HEK293 (cell line): ENCODE results near the gene PANX2.

Source experiments
- BCL11B ChIP-seq: fragments of 450-650 bp; formaldehyde crosslinking; IDR thresholded peaks from 2 replicates; pipeline ENCODE4 v1.5.1; 2016; ENCODE audit warnings: low read depth, missing biosample characterization, missing genetic modification characterization
- CTCF ChIP-seq: fragments of 450-650 bp; formaldehyde crosslinking; IDR thresholded peaks from 2 replicates; pipeline ENCODE4 v1.5.1; 2016; ENCODE audit warnings: missing biosample characterization, missing genetic modification characterization
- KLF7 ChIP-seq: fragments of 450-650 bp; formaldehyde crosslinking; IDR thresholded peaks from 2 replicates; pipeline ENCODE4 v1.5.1; 2016; ENCODE audit warnings: missing biosample characterization, missing genetic modification characterization, borderline replicate concordance
- YY1 ChIP-seq: fragments of 450-650 bp; formaldehyde crosslinking; IDR thresholded peaks from 2 replicates; pipeline ENCODE4 v1.5.1; 2018; ENCODE audit warnings: missing biosample characterization, missing genetic modification characterization
- ZBTB1 ChIP-seq: fragments of 450-650 bp; formaldehyde crosslinking; IDR thresholded peaks from 2 replicates; pipeline ENCODE4 v1.5.1; 2016; ENCODE audit warnings: missing biosample characterization, missing genetic modification characterization
- ZBTB8A ChIP-seq: fragments of 450-650 bp; formaldehyde crosslinking; IDR thresholded peaks from 2 replicates; pipeline ENCODE4 v1.5.1; 2016; ENCODE audit warnings: missing biosample characterization, missing genetic modification characterization
- ZNF274 ChIP-seq, 2 experiments: fragments of 200-500 bp in 1 of 2; fragments of 450-650 bp in 1 of 2; sonication (Bioruptor generic) in 1 of 2; formaldehyde crosslinking in 1 of 2; IDR thresholded peaks; 2 replicates each; pipeline versions ENCODE4 v1.5.1 to v1.6.1; 2014 to 2016; ENCODE audit warnings: borderline replicate concordance in 1 of 2, inconsistent platforms in 1 of 2, low read length in 1 of 2, missing biosample characterization in 1 of 2, missing genetic modification characterization in 1 of 2
- ZNF302 ChIP-seq: fragments of 450-650 bp; formaldehyde crosslinking; IDR thresholded peaks from 2 replicates; pipeline ENCODE4 v1.5.1; 2016; ENCODE audit warnings: missing biosample characterization, missing genetic modification characterization, low read depth
- ZNF544 ChIP-seq: fragments of 450-650 bp; formaldehyde crosslinking; IDR thresholded peaks from 2 replicates; pipeline ENCODE4 v1.5.0; 2017; ENCODE audit warnings: missing biosample characterization, missing genetic modification characterization
- ZNF626 ChIP-seq: fragments of 450-650 bp; sonication (Bioruptor Pico); formaldehyde crosslinking; IDR thresholded peaks from 2 replicates; pipeline ENCODE4 v1.5.1; 2018; ENCODE audit warnings: missing biosample characterization, missing genetic modification characterization, inconsistent platforms
- ZNF660 ChIP-seq: fragments of 450-650 bp; IDR thresholded peaks from 2 replicates; pipeline ENCODE4 v1.5.1; 2018; ENCODE audit warnings: missing biosample characterization, mild to moderate bottlenecking, missing genetic modification characterization
- ZNF777 ChIP-seq: fragments of 450-650 bp; formaldehyde crosslinking; IDR thresholded peaks from 2 replicates; pipeline ENCODE4 v1.5.1; 2017; ENCODE audit warnings: missing biosample characterization, missing genetic modification characterization, borderline replicate concordance
- TF ChIP-seq, protein P1 (sequence below): fragments of 450-650 bp; formaldehyde crosslinking; IDR thresholded peaks from 2 replicates; pipeline ENCODE4 v1.5.1; 2017; ENCODE audit warnings: missing biosample characterization, missing genetic modification characterization

- TF ChIP-seq CTCF (tag by site-specific recombination) = no peak
- TF ChIP-seq ZNF274 (IDR thresholded peaks at IDR 0.05; ENCODE audit: low read length) = no peak
- TF ChIP-seq ZNF274 (tag by site-specific recombination; IDR thresholded peaks at IDR 0.05; ENCODE audit: borderline replicate concordance) = no peak
- TF ChIP-seq YY1 (tag by site-specific recombination) = no peak
- TF ChIP-seq, protein P1, sequence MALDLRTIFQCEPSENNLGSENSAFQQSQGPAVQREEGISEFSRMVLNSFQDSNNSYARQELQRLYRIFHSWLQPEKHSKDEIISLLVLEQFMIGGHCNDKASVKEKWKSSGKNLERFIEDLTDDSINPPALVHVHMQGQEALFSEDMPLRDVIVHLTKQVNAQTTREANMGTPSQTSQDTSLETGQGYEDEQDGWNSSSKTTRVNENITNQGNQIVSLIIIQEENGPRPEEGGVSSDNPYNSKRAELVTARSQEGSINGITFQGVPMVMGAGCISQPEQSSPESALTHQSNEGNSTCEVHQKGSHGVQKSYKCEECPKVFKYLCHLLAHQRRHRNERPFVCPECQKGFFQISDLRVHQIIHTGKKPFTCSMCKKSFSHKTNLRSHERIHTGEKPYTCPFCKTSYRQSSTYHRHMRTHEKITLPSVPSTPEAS (tag by site-specific recombination) = no peak
- TF ChIP-seq KLF7 = no peak
- TF ChIP-seq BCL11B (tag by site-specific recombination) = no peak
- TF ChIP-seq ZNF544 (tag by site-specific recombination) = no peak
- TF ChIP-seq ZNF777 = no peak
- no peak for TF ChIP-seq ZNF302 (tag by site-specific recombination)
- no peak for TF ChIP-seq ZNF660
- TF ChIP-seq ZBTB8A (tag by site-specific recombination) = no peak
- TF ChIP-seq ZNF626 = no peak
- no peak for TF ChIP-seq ZBTB1
Observed at GRCh38 chr22:50176850-50177536, 6.5 kb downstream of the PANX2 start.
